ENCODE data around the gene UNC5A. TPM values are rescaled to one million over a fixed set of nuclear protein-coding genes. Genes with fewer than 3 reads are reported as not detected.

Gene UNC5A
- total RNA-seq, 4 donors from 2014 or later, result 0.48 TPM; not detected in 3

DNA sequence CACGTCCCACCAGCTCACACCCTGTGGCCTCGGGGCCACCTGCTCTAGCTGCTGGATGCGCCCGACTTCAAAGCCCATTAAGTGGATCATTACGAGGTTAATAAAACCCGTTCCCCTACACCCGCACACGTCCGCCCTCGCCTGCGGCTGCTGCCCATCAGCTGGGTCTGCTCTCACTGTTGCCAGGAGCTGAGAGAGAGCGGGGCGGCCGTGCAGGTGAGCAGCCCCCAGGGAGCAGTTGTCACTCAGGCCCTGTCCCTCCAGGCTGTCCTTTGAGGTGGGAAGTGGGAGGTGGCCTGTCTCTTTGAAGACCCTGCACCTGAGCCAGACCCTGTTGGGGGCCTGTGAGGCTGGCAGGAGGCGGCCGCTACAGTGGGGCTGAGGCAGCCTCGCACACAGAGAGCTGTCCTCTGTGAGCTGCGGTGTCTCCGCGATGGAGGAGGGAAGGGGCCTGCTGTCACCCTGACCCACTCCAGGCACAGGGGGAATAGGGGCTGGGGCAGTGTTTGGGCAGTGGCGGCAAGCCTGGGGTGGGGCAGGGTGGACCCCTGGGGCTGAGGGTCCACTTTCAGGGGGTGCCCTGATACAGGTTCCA is 12.8 kb upstream of the UNC5A start:
- peaks cover 0 to 5% of the 10 kb centered on the region in 2 donors for H3K27me3 ChIP-seq
- intact Hi-C loops (cut with DNase I; ENCODE audit: low total_unique reads), result no loop called here
- TF ChIP-seq, protein P1, sequence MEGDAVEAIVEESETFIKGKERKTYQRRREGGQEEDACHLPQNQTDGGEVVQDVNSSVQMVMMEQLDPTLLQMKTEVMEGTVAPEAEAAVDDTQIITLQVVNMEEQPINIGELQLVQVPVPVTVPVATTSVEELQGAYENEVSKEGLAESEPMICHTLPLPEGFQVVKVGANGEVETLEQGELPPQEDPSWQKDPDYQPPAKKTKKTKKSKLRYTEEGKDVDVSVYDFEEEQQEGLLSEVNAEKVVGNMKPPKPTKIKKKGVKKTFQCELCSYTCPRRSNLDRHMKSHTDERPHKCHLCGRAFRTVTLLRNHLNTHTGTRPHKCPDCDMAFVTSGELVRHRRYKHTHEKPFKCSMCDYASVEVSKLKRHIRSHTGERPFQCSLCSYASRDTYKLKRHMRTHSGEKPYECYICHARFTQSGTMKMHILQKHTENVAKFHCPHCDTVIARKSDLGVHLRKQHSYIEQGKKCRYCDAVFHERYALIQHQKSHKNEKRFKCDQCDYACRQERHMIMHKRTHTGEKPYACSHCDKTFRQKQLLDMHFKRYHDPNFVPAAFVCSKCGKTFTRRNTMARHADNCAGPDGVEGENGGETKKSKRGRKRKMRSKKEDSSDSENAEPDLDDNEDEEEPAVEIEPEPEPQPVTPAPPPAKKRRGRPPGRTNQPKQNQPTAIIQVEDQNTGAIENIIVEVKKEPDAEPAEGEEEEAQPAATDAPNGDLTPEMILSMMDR (IDR thresholded peaks at IDR 0.05), result no peak
- TF ChIP-seq POLR2A (IDR thresholded peaks at IDR 0.05), result no peak

DNA sequence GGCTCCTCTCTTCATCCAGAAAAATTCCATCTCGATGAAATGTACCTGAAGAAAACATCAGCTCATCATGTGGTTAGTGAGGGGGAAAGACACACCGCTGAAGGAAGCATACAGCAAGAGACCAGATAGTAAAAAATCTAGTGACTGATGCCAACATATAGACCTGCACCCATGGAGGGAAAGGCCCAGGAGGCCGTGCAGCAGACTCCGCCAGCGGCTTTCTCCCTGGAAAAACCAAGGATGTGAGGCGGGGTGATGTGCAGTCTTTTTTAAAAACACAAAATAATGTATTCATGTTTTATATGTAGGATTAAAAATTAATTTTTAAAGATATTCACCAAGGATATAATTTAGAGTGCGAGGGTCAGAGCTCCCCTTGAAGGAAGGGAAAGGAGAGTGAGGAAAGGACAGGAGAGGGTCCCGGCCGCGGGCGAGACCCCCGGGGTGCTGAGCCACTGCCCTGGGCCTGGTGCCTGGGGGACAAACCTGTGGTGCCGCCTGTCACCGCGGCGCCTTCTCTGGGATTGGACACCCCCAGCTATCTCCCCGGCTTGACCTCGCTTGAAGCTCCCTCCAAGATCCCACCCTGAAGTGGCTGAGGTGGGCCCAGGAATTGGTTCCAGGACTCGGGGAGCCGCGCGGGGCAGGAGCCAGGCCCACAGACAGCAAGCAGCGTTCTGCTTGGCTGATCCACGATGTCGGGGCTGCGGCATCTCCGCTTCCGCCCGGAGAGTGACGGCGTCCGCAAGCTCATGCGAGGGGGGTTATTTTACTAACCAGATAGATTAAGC is 12.1 kb upstream of the UNC5A start:
- no peaks in the 10 kb centered on the region for H3K4me1 ChIP-seq
- intact Hi-C loops (cut with DNase I; ENCODE audit: low total_unique reads), result no loop called here
- no peaks in the 10 kb centered on the region for H3K9me3 ChIP-seq
- no peak for DNase-seq
- no peak overlapping the region for H3K27ac ChIP-seq
- no peak overlapping the region for H3K4me3 ChIP-seq
- TF ChIP-seq, protein P1 (IDR thresholded peaks at IDR 0.05), result no peak
- TF ChIP-seq POLR2A (IDR thresholded peaks at IDR 0.05), result no peak
- peaks cover 0 to 5% of the 10 kb centered on the region in 2 donors for H3K27me3 ChIP-seq
- H3K36me3 ChIP-seq, result no peaks in the 10 kb centered on the region

More for the DNA sequence above, 12.8 kb upstream of the UNC5A start:
- Histone ChIP-seq H3K4me1 (no peaks in the 10 kb centered on the region), H3K9me3 (no peaks in the 10 kb centered on the region), H3K27ac (no peak overlapping the region), H3K36me3 (no peaks in the 10 kb centered on the region), H3K4me3 (no peak overlapping the region)
- DNase-seq, result no peak

DNA sequence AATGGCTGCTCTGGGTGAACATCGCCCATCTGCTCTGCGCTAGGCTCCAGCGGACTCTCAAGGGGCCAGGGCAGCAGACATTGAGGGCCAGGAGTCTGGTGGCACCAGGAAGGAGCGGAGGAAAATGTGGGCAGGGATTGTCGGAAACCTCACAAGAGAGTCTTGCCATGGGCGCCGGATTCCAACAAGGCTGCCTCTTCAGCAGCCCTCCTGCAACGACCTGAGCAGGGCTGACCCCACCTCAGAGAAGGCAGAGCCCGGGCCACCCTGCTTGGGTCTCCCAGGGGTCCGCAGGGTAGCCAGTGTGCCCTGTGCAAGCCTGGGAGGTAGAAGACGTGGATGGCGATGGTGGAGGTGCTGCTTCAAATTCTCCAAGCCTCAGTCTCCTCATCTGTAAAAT is 11.4 kb upstream of the UNC5A start:
- H3K27ac ChIP-seq, result no peak overlapping the region
- intact Hi-C loops (cut with DNase I; ENCODE audit: low total_unique reads), result no loop called here

DNA sequence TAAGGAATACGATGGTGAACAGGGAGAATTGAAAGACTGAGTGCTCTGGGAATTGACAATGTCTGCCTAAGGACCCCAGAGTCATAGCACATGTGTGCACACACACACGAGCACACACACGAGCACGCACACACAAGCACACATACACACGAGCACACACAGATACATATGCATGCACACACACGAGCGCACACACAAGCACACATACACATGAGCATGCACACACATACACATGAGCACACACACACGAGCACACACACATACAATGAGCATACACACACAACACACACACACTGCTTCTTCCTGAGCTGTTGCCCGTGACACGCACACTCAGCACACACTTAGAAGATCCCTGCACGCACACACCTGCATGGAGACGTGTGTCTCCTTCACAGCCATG is 10.9 kb upstream of the UNC5A start:
- Histone ChIP-seq H3K27ac (no peak overlapping the region), H3K36me3 (no peaks in the 10 kb centered on the region), H3K4me1 (no peaks in the 10 kb centered on the region), H3K4me3 (no peak overlapping the region), H3K9me3 (no peaks in the 10 kb centered on the region), H3K27me3 (peaks cover 0 to 5% of the 10 kb centered on the region in 2 donors)
- intact Hi-C loops (cut with DNase I; ENCODE audit: low total_unique reads), result no loop called here
- DNase-seq, result no peak
- TF ChIP-seq POLR2A (IDR thresholded peaks at IDR 0.05), result no peak
- TF ChIP-seq, protein P1 (IDR thresholded peaks at IDR 0.05), result no peak

More for the DNA sequence above, 11.4 kb upstream of the UNC5A start:
- no peaks in the 10 kb centered on the region for H3K36me3 ChIP-seq
- DNase-seq, result no peak
- H3K4me1 ChIP-seq, result no peaks in the 10 kb centered on the region
- no peaks in the 10 kb centered on the region for H3K9me3 ChIP-seq
- peaks cover 0 to 5% of the 10 kb centered on the region in 2 donors for H3K27me3 ChIP-seq
- no peak overlapping the region for H3K4me3 ChIP-seq
- TF ChIP-seq POLR2A (IDR thresholded peaks at IDR 0.05), result no peak
- TF ChIP-seq, protein P1 (IDR thresholded peaks at IDR 0.05), result no peak

DNA sequence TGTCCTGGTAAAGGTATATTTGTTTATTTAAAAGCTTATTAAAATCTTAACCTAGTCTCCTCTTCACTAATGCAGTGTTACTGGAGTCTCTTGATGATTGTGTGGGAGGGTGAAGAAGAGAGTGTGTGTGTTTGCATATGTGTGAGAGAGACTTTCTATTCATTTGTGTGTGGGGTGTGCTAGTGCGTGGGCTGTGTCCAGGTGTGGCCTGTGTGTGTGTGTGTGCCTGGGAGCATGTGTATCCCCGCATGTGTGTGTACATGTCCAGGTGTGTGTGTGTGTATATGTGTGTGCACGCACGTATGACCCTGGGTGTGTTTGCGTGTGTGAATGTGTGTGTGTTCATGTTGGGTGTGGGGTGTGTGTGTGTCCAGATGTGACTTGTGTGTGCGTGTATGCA is 10.3 kb upstream of the UNC5A start:
- DNase-seq, result no peak
- Histone ChIP-seq H3K27ac (no peak overlapping the region), H3K27me3 (peaks cover 0 to 5% of the 10 kb centered on the region in 2 donors), H3K4me3 (no peak overlapping the region), H3K9me3 (no peaks in the 10 kb centered on the region), H3K36me3 (no peaks in the 10 kb centered on the region), H3K4me1 (no peaks in the 10 kb centered on the region)
- intact Hi-C loops (cut with DNase I; ENCODE audit: low total_unique reads), result no loop called here
- no peak for TF ChIP-seq POLR2A (IDR thresholded peaks at IDR 0.05)
- TF ChIP-seq, protein P1 (IDR thresholded peaks at IDR 0.05), result no peak

All from uterus (tissue), 4 donors.